ENCODE results near the gene NFIB.

DNA sequence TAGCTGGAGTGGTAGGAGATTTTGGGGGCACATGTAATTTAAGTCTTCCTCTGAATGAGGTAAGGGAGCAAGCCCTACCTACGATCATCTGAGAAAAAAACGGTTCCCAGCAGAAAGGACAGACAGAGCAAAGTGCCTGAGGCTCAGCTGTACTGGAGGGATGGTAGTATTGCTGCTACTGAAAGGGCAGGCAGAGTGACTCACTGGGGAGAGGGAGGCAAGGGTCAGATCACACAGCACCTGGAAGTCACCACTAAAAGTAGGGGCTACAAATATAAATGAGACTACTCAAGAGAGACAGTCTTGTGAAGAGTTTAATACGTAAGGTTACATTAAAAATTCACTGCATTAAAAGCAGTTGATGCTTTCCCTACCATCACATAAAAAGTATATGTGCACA is 75.9 kb downstream of the NFIB start:
- TF ChIP-seq, protein P1, sequence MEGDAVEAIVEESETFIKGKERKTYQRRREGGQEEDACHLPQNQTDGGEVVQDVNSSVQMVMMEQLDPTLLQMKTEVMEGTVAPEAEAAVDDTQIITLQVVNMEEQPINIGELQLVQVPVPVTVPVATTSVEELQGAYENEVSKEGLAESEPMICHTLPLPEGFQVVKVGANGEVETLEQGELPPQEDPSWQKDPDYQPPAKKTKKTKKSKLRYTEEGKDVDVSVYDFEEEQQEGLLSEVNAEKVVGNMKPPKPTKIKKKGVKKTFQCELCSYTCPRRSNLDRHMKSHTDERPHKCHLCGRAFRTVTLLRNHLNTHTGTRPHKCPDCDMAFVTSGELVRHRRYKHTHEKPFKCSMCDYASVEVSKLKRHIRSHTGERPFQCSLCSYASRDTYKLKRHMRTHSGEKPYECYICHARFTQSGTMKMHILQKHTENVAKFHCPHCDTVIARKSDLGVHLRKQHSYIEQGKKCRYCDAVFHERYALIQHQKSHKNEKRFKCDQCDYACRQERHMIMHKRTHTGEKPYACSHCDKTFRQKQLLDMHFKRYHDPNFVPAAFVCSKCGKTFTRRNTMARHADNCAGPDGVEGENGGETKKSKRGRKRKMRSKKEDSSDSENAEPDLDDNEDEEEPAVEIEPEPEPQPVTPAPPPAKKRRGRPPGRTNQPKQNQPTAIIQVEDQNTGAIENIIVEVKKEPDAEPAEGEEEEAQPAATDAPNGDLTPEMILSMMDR (IDR thresholded peaks at IDR 0.05): no peak
- no peak for TF ChIP-seq POLR2A (IDR thresholded peaks at IDR 0.05)

All from stomach (tissue), 4 donors.